CD14-positive monocyte (primary cell): Measurements from ENCODE around the gene RAI14. TPM values are rescaled to one million over a fixed set of nuclear protein-coding genes. Genes with fewer than 3 reads are reported as not detected.

Experiments
- DNase-seq, 3 donors: peaks; one replicate each; pipeline ENCODE4 v3.0.0-alpha.2; 2011 to 2022
- H2AFZ ChIP-seq: 2 replicates; pipeline ENCODE4 v1.6.0; 2012; ENCODE audit warnings: mild to moderate bottlenecking, low read depth, low read length, inconsistent platforms; ENCODE audit not compliant: insufficient read depth, poor library complexity, severe bottlenecking
- H3K27ac ChIP-seq, 2 donors: 1 replicate in 1 of 2; 2 replicates in 1 of 2; pipeline ENCODE4 v1.5.1; 2012 to 2013; ENCODE audit warnings: low read length in 2 of 2, control low read depth in 1 of 2, inconsistent platforms in 1 of 2, low read depth in 1 of 2, mild to moderate bottlenecking in 1 of 2
- H3K27me3 ChIP-seq, 2 donors: one replicate each; pipeline versions ENCODE4 v1.6.0 to v1.6.1; 2011 to 2013; ENCODE audit warnings: low read length in 2 of 2; ENCODE audit not compliant: control insufficient read depth in 2 of 2, insufficient read depth in 2 of 2
- H3K36me3 ChIP-seq, 2 donors: replicated peaks in 1 of 2; 1 replicate in 1 of 2; 2 replicates in 1 of 2; pipeline versions ENCODE4 v1.5.1 to v1.6.1; 2012 to 2013; ENCODE audit warnings: low read length in 2 of 2, control low read depth in 1 of 2, inconsistent platforms in 1 of 2, mild to moderate bottlenecking in 1 of 2; ENCODE audit not compliant: insufficient read depth in 2 of 2, control insufficient read depth in 1 of 2
- H3K4me1 ChIP-seq, 2 donors: 1 replicate in 1 of 2; 2 replicates in 1 of 2; pipeline versions ENCODE4 v1.5.1 to v1.6.1; 2012 to 2013; ENCODE audit warnings: low read length in 2 of 2, control low read depth in 1 of 2, inconsistent platforms in 1 of 2, mild to moderate bottlenecking in 1 of 2, moderate library complexity in 1 of 2; ENCODE audit not compliant: insufficient read depth in 2 of 2, control insufficient read depth in 1 of 2
- H3K4me2 ChIP-seq: replicated peaks from 2 replicates; pipeline ENCODE3; 2012; ENCODE audit warnings: low read length, moderate library complexity, mild to moderate bottlenecking; ENCODE audit not compliant: poor library complexity, severe bottlenecking; ENCODE audit errors: extremely low read depth
- H3K4me3 ChIP-seq, 3 experiments: fragments of 200-600 bp in 1 of 3; sonication (generic) in 1 of 3; replicated peaks in 1 of 3; 1 replicate in 2 of 3; 2 replicates in 1 of 3; pipeline ENCODE4 v1.5.1; 2011 to 2013; ENCODE audit warnings: low read length in 3 of 3, mild to moderate bottlenecking in 3 of 3, control low read depth in 2 of 3, low read depth in 2 of 3, inconsistent platforms in 1 of 3, moderate library complexity in 1 of 3
- H3K79me2 ChIP-seq: 2 replicates; pipeline ENCODE4 v1.6.0; 2012; ENCODE audit warnings: mild to moderate bottlenecking, control low read depth, inconsistent platforms, low read length, moderate library complexity; ENCODE audit not compliant: insufficient read depth
- H3K9ac ChIP-seq: 2 replicates; pipeline ENCODE4 v1.6.0; 2017; ENCODE audit warnings: low read length, mild to moderate bottlenecking; ENCODE audit not compliant: insufficient read depth, poor library complexity, severe bottlenecking
- H3K9me3 ChIP-seq, 2 donors: replicated peaks in 1 of 2; 1 replicate in 1 of 2; 2 replicates in 1 of 2; pipeline versions ENCODE4 v1.5.1 to v1.6.1; 2012 to 2013; ENCODE audit warnings: low read length in 2 of 2, control low read depth in 1 of 2; ENCODE audit not compliant: control insufficient read depth in 1 of 2, insufficient read depth in 1 of 2
- H4K20me1 ChIP-seq: 2 replicates; pipeline ENCODE4 v1.6.0; 2012; ENCODE audit warnings: mild to moderate bottlenecking, low read length, control low read depth, moderate library complexity; ENCODE audit not compliant: insufficient read depth
- H3K27ac Mint-ChIP-seq, 7 donors: one replicate each; pipeline ENCODE4 v1.8.0; 2020; ENCODE audit warnings: mild to moderate bottlenecking in 7 of 7, mixed read lengths in 7 of 7, moderate library complexity in 6 of 7, inconsistent platforms in 2 of 7
- H3K27me3 Mint-ChIP-seq, 3 donors: one replicate each; pipeline ENCODE4 v1.8.0; 2021 to 2022; ENCODE audit warnings: low read depth in 3 of 3, mild to moderate bottlenecking in 3 of 3, mixed read lengths in 3 of 3, moderate library complexity in 3 of 3, inconsistent platforms in 1 of 3
- H3K36me3 Mint-ChIP-seq, 2 donors: one replicate each; pipeline ENCODE4 v1.8.0; 2020; ENCODE audit warnings: mixed read lengths in 2 of 2, inconsistent platforms in 1 of 2, mild to moderate bottlenecking in 1 of 2
- H3K4me1 Mint-ChIP-seq: one replicate; pipeline ENCODE4 v1.8.0; 2020; ENCODE audit warnings: mild to moderate bottlenecking, mixed read lengths
- H3K4me3 Mint-ChIP-seq, 2 donors: one replicate each; pipeline ENCODE4 v1.8.0; 2020; ENCODE audit warnings: mild to moderate bottlenecking in 2 of 2, mixed read lengths in 2 of 2, moderate library complexity in 1 of 2
- H3K9me3 Mint-ChIP-seq, 7 donors: one replicate each; pipeline ENCODE4 v1.8.0; 2020 to 2022; ENCODE audit warnings: mixed read lengths in 7 of 7, mild to moderate bottlenecking in 6 of 7, moderate library complexity in 6 of 7, inconsistent platforms in 2 of 7
- CTCF ChIP-seq: fragments of 200-600 bp; IDR thresholded peaks from one replicate; pipeline ENCODE4 v1.8.0; 2022; ENCODE audit warnings: antibody characterized with exemption, mild to moderate bottlenecking
- WGBS: methylation state at CpG from one replicate; pipeline ENCODE4 v1.1.5; 2013; ENCODE audit warnings: missing lambda C conversion rate; ENCODE audit not compliant: insufficient coverage; 5-methylcytosine and 5-hydroxymethylcytosine counted together
- intact Hi-C, 2 donors: fragments of 100-400 bp; cut with micrococcal nuclease; formaldehyde crosslinking; loops; one replicate each; pipeline versions ENCODE4 v1.15.0 to v1.15.1; 2023
- polyA plus RNA-seq, 3 donors: library from polyadenylated mRNA; depleted of rRNA in 1 of 3; unstranded in 2 of 3; stranded (reverse) in 1 of 3; fragments of 300-500 nt in 2 of 3; fragments of >200 nt in 1 of 3; fragmentation: Illumina TruSeq in 2 of 3; gene quantifications; 1 replicate in 2 of 3; 2 replicates in 1 of 3; pipeline ENCODE4 v1.2.3, GENCODE V29; 2012 to 2021

Gene RAI14
- polyA plus RNA-seq, 3 donors, result 0.08 TPM; not detected in 2

GRCh38 chr5:34831303-34831702, 175.2 kb downstream of the RAI14 start:
- no peak overlapping the region for H2AFZ ChIP-seq
- no peaks in the 10 kb centered on the region for H3K9me3 ChIP-seq
- Mint-ChIP-seq H3K4me1 (no peaks in the 10 kb centered on the region), H3K9me3 (peaks cover 0 to 5% (median 0%) of the 10 kb centered on the region in 7 donors), H3K4me3 (no peak overlapping the region), H3K27ac (no peak overlapping the region), H3K27me3 (peaks cover 0 to 7% (median 2%) of the 10 kb centered on the region in 3 donors), H3K36me3 (no peaks in the 10 kb centered on the region)
- H3K9ac ChIP-seq, result no peak overlapping the region
- H3K27me3 ChIP-seq, result no peaks in the 10 kb centered on the region
- intact Hi-C loops, result no loop called here
- H3K4me2 ChIP-seq, result no peak overlapping the region
- no peaks in the 10 kb centered on the region for H3K4me1 ChIP-seq
- no peaks in the 10 kb centered on the region for H4K20me1 ChIP-seq
- no peak overlapping the region for H3K27ac ChIP-seq
- no peaks in the 10 kb centered on the region for H3K36me3 ChIP-seq
- H3K4me3 ChIP-seq, result no peak overlapping the region
- DNase-seq, result no peak
- H3K79me2 ChIP-seq, result no peaks in the 10 kb centered on the region
- no peak for TF ChIP-seq CTCF

- DNase-seq, result no peak
- Histone ChIP-seq H3K9ac (no peak overlapping the region), H3K4me2 (no peak overlapping the region), H4K20me1 (no peaks in the 10 kb centered on the region), H3K79me2 (no peaks in the 10 kb centered on the region), H3K27ac (no peak overlapping the region), H3K9me3 (no peaks in the 10 kb centered on the region), H3K36me3 (no peaks in the 10 kb centered on the region), H3K4me3 (no peak overlapping the region), H3K27me3 (no peaks in the 10 kb centered on the region), H3K4me1 (no peaks in the 10 kb centered on the region), H2AFZ (no peak overlapping the region)
- TF ChIP-seq CTCF, result no peak
- no CpG with 5 or more reads among the region's 5 CpGs for WGBS
- no peaks in the 10 kb centered on the region for H3K36me3 Mint-ChIP-seq
- no peaks in the 10 kb centered on the region for H3K4me1 Mint-ChIP-seq
- H3K4me3 Mint-ChIP-seq, result no peak overlapping the region
- H3K27me3 Mint-ChIP-seq, result peaks cover 0 to 4% (median 2%) of the 10 kb centered on the region in 3 donors
- peaks cover 0 to 5% (median 2%) of the 10 kb centered on the region in 7 donors for H3K9me3 Mint-ChIP-seq
- intact Hi-C loops, result no loop called here
- H3K27ac Mint-ChIP-seq, result no peak overlapping the region
Measured at GRCh38 chr5:34832568-34832967, 176.4 kb downstream of the RAI14 start.
